OCI-LY1 (cell line): ENCODE data around the gene ZAP70.
A peak's percentile ranks its signal among the peaks of the same experiment; 100 is the strongest.

Experiments
- H2AFZ ChIP-seq: fragments of 200-600 bp; sonication (generic), shearing (Covaris generic); 2 replicates; pipeline ENCODE4 v1.6.0; 2014; ENCODE audit warnings: antibody characterized with exemption, mild to moderate bottlenecking, low read length
- H3F3A ChIP-seq: fragments of 200-600 bp; sonication (generic), shearing (Covaris generic); 2 replicates; pipeline ENCODE4 v1.6.0; 2014; ENCODE audit warnings: mild to moderate bottlenecking, antibody characterized with exemption, low read length, moderate library complexity; ENCODE audit not compliant: insufficient read depth
- H3K27ac ChIP-seq: fragments of 200-600 bp; sonication (generic); 2 replicates; pipeline ENCODE4 v1.5.1; 2014; ENCODE audit warnings: low read length, mixed run types, mild to moderate bottlenecking, low read depth; ENCODE audit not compliant: poor library complexity, severe bottlenecking
- H3K27me3 ChIP-seq: fragments of 200-600 bp; sonication (generic); 2 replicates; pipeline ENCODE4 v1.6.0; 2014; ENCODE audit warnings: antibody characterized with exemption, mild to moderate bottlenecking, low read length, moderate library complexity; ENCODE audit not compliant: insufficient read depth
- H3K36me3 ChIP-seq: fragments of 200-600 bp; sonication (generic); 2 replicates; pipeline ENCODE4 v1.6.1; 2014; ENCODE audit warnings: mild to moderate bottlenecking, antibody characterized with exemption, low read length, moderate library complexity, mixed read lengths; ENCODE audit not compliant: insufficient read depth
- H3K4me1 ChIP-seq: fragments of 200-600 bp; sonication (generic); 2 replicates; pipeline ENCODE4 v1.5.1; 2014; ENCODE audit warnings: mild to moderate bottlenecking, low read length, moderate library complexity; ENCODE audit not compliant: insufficient read depth, severe bottlenecking
- H3K4me2 ChIP-seq: fragments of 200-600 bp; sonication (generic), shearing (Covaris generic); 2 replicates; pipeline ENCODE4 v1.6.1; 2014; ENCODE audit warnings: low read length
- H3K4me3 ChIP-seq: fragments of 200-600 bp; sonication (generic); 2 replicates; pipeline ENCODE4 v1.5.1; 2014; ENCODE audit warnings: low read length, low read depth, mild to moderate bottlenecking, mixed read lengths; ENCODE audit not compliant: poor library complexity, severe bottlenecking
- H3K79me2 ChIP-seq: fragments of 200-600 bp; shearing (Covaris generic); 2 replicates; pipeline ENCODE4 v1.6.1; 2016; ENCODE audit warnings: mixed run types, low read length, mixed read lengths; ENCODE audit not compliant: insufficient read depth
- H3K9ac ChIP-seq: fragments of 200-600 bp; sonication (generic), shearing (Covaris generic); 2 replicates; pipeline ENCODE4 v1.6.1; 2014; ENCODE audit warnings: mild to moderate bottlenecking, low read length, mixed read lengths
- H3K9me2 ChIP-seq: fragments of 200-600 bp; sonication (generic), shearing (Covaris generic); 2 replicates; pipeline ENCODE4 v1.6.1; 2014; ENCODE audit warnings: low read depth, mild to moderate bottlenecking, low read length, mixed read lengths
- H3K9me3 ChIP-seq: fragments of 200-600 bp; shearing (Covaris generic); 2 replicates; pipeline ENCODE4 v1.6.1; 2014; ENCODE audit warnings: low read length, mixed read lengths
- H4K20me1 ChIP-seq: fragments of 200-600 bp; sonication (generic), shearing (Covaris generic); 2 replicates; pipeline ENCODE4 v1.6.0; 2016; ENCODE audit warnings: mild to moderate bottlenecking, low read length; ENCODE audit not compliant: insufficient read depth
- CTCF ChIP-seq: fragments of 200-600 bp; sonication (generic), shearing (Covaris generic); IDR thresholded peaks from 2 replicates; pipeline ENCODE4 v1.5.1; 2017; ENCODE audit warnings: mild to moderate bottlenecking, antibody characterized with exemption, low read length, moderate library complexity, mixed read lengths
- EZH2 ChIP-seq: fragments of 200-600 bp; sonication (generic), shearing (Covaris generic); IDR thresholded peaks from 2 replicates; pipeline ENCODE4 v1.8.0; 2017; ENCODE audit warnings: borderline replicate concordance, mixed run types, mild to moderate bottlenecking, antibody characterized with exemption, low read length, moderate library complexity, mixed read lengths

The ZAP70 gene

GRCh38 chr2:97712693-97713295 lies 582 bp upstream of the ZAP70 start:
- Histone ChIP-seq H3K9me3 (no peaks in the 10 kb centered on the region), H3K4me1 (peaks cover 15% of the 10 kb centered on the region), H3K27me3 (no peaks in the 10 kb centered on the region), H3K9me2 (no peaks in the 10 kb centered on the region), H3K9ac (no peak overlapping the region; the same call in 1 of the 2 replicates), H3K27ac (no peak overlapping the region), H3K4me3 (no peak overlapping the region), H3F3A (no peaks in the 10 kb centered on the region), H3K79me2 (no peaks in the 10 kb centered on the region), H4K20me1 (no peaks in the 10 kb centered on the region), H3K4me2 (peak overlapping the region; percentile 5; the same call in 1 of the 2 replicates), H2AFZ (no peak overlapping the region), H3K36me3 (no peaks in the 10 kb centered on the region)
- TF ChIP-seq CTCF: no peak
- TF ChIP-seq EZH2: no peak

DNA sequence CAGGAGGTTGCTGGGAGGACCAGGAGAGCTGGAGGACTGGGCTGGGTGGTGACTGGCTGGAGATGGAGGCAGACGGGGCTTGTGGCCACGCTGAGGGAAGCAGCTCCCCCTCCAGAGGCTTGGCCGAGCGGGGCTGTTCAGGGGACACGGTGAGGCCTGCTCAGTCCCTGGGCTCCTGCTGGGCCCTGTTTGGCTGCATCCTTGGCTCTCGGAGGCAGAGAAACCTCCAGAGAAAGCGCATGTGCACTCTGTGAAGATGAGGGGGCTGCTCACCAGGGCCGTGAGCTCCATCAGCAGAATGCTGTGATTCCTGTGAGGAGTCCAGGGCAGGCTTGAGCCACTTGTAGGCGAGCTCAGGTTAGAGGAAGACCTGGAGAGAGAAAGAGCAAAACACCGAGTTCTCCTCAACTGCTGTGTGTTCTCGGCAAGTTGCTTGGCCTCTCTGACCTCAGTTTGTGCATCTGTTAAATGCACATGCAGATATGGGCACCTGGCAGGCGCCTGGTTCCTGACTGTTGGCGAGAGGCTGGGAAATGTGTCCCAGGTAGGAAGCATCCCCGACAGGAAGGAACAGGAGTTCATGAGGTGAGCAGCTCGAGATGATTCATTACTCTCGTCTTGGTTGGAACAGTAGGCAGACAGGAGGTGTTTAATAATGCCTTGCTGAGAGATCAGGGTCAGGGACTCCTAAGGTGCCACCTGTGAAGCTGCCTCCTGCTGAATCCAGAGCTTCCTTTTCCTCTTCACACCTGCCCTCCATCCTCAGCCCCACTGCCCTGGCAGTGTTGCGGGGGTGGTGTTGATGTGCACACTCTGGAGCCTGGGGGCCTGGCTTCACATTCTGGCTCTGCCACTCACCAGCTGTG lies 941 bp downstream of the ZAP70 start:
- no peaks in the 10 kb centered on the region for H3K27me3 ChIP-seq
- H3K9me2 ChIP-seq: no peaks in the 10 kb centered on the region
- no peaks in the 10 kb centered on the region for H3K9me3 ChIP-seq
- no peaks in the 10 kb centered on the region for H3F3A ChIP-seq
- H3K9ac ChIP-seq: peak overlapping the region; percentile 6; the same call in 1 of the 2 replicates
- no peaks in the 10 kb centered on the region for H4K20me1 ChIP-seq
- no peaks in the 10 kb centered on the region for H3K36me3 ChIP-seq
- no peaks in the 10 kb centered on the region for H3K79me2 ChIP-seq
- no peak for TF ChIP-seq EZH2
- no peak for TF ChIP-seq CTCF
- peaks cover 27% of the 10 kb centered on the region for H3K4me1 ChIP-seq
- no peak overlapping the region for H2AFZ ChIP-seq
- H3K27ac ChIP-seq: no peak overlapping the region
- peak overlapping the region; percentile 5; the same call in 1 of the 2 replicates for H3K4me2 ChIP-seq
- no peak overlapping the region for H3K4me3 ChIP-seq

DNA sequence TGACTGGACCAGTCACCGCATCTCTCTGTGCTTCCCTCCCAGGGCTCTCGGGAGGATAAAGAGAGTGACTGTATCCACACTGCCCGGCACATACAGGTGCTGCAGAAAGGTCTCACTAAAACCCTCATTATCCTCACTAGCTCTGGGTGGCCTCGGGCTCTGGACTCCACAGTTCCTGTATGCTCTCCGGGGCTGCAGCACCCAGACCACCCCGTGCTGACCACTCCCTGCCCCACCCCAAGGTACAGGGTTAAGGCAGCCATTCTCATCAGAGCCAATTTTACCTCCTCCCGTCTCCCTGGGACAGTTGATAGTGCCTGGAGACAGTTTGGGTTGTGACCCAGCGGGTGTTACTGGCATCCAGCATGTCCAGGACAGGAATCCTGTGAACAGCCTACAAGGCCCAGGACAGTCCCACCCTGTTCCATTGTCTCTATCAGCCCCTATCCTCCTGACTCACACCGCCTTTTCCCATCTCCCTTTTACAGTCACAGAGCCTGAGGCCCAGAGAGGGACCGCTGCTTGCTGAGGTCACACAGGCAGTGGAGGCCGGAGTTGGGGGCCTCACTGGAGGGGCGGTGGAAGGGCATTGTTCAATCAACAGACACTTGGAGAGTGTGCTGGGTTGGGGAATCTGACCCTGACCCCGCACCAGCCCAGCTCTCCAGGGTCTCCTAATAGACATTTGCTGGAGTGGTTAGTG lies 1.7 kb downstream of the ZAP70 start:
- Histone ChIP-seq H3K36me3 (no peaks in the 10 kb centered on the region; the same call in 1 of the 2 replicates), H3K79me2 (no peaks in the 10 kb centered on the region), H3K27me3 (no peaks in the 10 kb centered on the region), H3K4me1 (peaks cover 30% of the 10 kb centered on the region), H3K9me3 (no peaks in the 10 kb centered on the region), H3K4me3 (no peak overlapping the region), H3K9me2 (no peaks in the 10 kb centered on the region), H2AFZ (no peak overlapping the region), H3K4me2 (no peak overlapping the region), H3F3A (no peaks in the 10 kb centered on the region), H3K9ac (no peak overlapping the region), H4K20me1 (no peaks in the 10 kb centered on the region), H3K27ac (no peak overlapping the region)
- no peak for TF ChIP-seq CTCF
- TF ChIP-seq EZH2: no peak
